OCI-LY1 (cell line): Measurements from ENCODE around the gene CCDC57.

Source experiments
- EZH2 ChIP-seq: fragments of 200-600 bp; sonication (generic), shearing (Covaris generic); IDR thresholded peaks from 2 replicates; pipeline ENCODE4 v1.8.0; 2017; ENCODE audit warnings: borderline replicate concordance, mixed run types, mild to moderate bottlenecking, antibody characterized with exemption, low read length, moderate library complexity, mixed read lengths
- TF ChIP-seq, protein P1 (sequence below): fragments of 200-600 bp; sonication (generic), shearing (Covaris generic); IDR thresholded peaks from 2 replicates; pipeline ENCODE4 v1.5.1; 2017; ENCODE audit warnings: mild to moderate bottlenecking, antibody characterized with exemption, low read length, moderate library complexity, mixed read lengths

DNA sequence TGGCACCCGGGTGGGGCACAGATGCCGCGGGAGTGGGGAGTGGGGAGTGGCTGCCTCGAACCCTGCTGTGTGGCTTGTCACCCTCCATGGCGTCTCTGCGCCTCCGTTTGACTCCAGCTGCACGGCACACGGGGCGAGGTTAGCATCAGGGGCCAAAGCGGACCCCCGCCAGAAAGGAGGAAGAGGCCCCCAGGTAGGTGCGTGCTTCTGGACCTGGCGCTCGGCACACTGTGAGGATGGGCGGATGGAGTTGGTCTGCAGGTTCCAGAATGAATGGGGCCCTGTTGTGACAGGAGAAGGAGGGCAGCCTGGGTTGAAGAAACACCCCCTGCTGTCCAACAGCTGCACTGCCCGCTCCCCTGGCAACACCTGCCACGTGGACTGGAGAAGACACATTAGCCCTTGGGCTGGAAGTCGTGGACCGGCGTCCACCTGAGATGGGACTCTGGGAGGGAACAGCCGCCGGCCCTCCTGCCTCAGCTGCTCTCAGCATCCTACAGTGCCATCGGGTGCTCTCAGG, 105.2 kb downstream of the CCDC57 start:
- TF ChIP-seq, protein P1, sequence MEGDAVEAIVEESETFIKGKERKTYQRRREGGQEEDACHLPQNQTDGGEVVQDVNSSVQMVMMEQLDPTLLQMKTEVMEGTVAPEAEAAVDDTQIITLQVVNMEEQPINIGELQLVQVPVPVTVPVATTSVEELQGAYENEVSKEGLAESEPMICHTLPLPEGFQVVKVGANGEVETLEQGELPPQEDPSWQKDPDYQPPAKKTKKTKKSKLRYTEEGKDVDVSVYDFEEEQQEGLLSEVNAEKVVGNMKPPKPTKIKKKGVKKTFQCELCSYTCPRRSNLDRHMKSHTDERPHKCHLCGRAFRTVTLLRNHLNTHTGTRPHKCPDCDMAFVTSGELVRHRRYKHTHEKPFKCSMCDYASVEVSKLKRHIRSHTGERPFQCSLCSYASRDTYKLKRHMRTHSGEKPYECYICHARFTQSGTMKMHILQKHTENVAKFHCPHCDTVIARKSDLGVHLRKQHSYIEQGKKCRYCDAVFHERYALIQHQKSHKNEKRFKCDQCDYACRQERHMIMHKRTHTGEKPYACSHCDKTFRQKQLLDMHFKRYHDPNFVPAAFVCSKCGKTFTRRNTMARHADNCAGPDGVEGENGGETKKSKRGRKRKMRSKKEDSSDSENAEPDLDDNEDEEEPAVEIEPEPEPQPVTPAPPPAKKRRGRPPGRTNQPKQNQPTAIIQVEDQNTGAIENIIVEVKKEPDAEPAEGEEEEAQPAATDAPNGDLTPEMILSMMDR = peak; percentile 34; the same call in 1 of the 2 replicates
- no peak for TF ChIP-seq EZH2
